ENCODE data around the gene UIMC1. TPM values are rescaled to one million over a fixed set of nuclear protein-coding genes. Genes with fewer than 3 reads are reported as not detected.

Gene UIMC1
- total RNA-seq, 1 experiment from 2014 or later: 20.7 TPM

DNA sequence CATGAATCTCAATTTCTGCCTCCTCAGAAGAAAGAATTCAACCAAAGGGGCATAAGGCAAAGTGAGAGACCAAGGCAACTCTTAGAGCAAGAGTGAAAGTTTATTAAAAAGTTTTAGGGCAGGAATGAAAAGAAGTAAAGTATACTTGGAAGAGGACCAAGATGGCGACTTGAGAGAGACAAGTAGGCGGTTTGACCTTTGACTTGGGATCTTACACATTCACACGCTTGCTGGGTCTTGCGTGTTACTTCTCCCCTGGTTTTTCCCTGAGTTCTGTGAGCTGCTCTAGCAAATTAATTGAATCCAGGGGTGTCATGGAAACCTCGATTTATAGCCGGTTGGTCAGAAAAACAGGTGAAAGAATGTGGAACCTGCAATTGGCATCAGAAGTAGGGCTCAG lies 22.9 kb upstream of the UIMC1 start:
- BruUV-seq (replicated peaks): no TSS peak
- peaks cover 16% of the 10 kb centered on the region; the same call in 1 of the 2 replicates for H3K36me3 ChIP-seq (ENCODE audit: low read depth, low read length)
- ChIA-PET CTCF (no interaction called here), POLR2A (ENCODE audit: unreplicated experiment) (no interaction called here)
- peaks cover 76% of the 10 kb centered on the region for H3K79me2 ChIP-seq (ENCODE audit: low read length)
- H3K27me3 ChIP-seq (ENCODE audit: low read length): no peaks in the 10 kb centered on the region
- H3K9me2 ChIP-seq (replicated peaks; ENCODE audit: low read length): no peaks in the 10 kb centered on the region
- H3K9me3 ChIP-seq (ENCODE audit: low read length): no peaks in the 10 kb centered on the region
- H2AFZ ChIP-seq (ENCODE audit: low read length): no peak overlapping the region
- H4K20me1 ChIP-seq (ENCODE audit: low read length): no peaks in the 10 kb centered on the region
- H3K4me3 ChIP-seq (ENCODE audit: low read length): no peak overlapping the region
- no peak overlapping the region for H3K27ac ChIP-seq (ENCODE audit: low read length)
- TF ChIP-seq, protein P1, sequence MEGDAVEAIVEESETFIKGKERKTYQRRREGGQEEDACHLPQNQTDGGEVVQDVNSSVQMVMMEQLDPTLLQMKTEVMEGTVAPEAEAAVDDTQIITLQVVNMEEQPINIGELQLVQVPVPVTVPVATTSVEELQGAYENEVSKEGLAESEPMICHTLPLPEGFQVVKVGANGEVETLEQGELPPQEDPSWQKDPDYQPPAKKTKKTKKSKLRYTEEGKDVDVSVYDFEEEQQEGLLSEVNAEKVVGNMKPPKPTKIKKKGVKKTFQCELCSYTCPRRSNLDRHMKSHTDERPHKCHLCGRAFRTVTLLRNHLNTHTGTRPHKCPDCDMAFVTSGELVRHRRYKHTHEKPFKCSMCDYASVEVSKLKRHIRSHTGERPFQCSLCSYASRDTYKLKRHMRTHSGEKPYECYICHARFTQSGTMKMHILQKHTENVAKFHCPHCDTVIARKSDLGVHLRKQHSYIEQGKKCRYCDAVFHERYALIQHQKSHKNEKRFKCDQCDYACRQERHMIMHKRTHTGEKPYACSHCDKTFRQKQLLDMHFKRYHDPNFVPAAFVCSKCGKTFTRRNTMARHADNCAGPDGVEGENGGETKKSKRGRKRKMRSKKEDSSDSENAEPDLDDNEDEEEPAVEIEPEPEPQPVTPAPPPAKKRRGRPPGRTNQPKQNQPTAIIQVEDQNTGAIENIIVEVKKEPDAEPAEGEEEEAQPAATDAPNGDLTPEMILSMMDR (conservative IDR thresholded peaks at IDR 0.05; ENCODE audit: low read depth, low read length): no peak
- no peak for TF ChIP-seq EZH2 (IDR thresholded peaks at IDR 0.05; ENCODE audit: low read length, unreplicated experiment)
- TF ChIP-seq EZH2phosphoT487 (IDR thresholded peaks at IDR 0.05; ENCODE audit: borderline replicate concordance, low read length): no peak
- H3F3A ChIP-seq (ENCODE audit: low read length, unreplicated experiment): no peaks in the 10 kb centered on the region
- intact Hi-C loops (cut with micrococcal nuclease): no loop called here
- no peak overlapping the region for H3K4me2 ChIP-seq (ENCODE audit: low read length)
- no peaks in the 10 kb centered on the region for H3K4me1 ChIP-seq (ENCODE audit: insufficient read depth, low read length)
- no peak for DNase-seq
- no peak for ATAC-seq
- H3K9ac ChIP-seq (ENCODE audit: low read length): no peak overlapping the region

DNA sequence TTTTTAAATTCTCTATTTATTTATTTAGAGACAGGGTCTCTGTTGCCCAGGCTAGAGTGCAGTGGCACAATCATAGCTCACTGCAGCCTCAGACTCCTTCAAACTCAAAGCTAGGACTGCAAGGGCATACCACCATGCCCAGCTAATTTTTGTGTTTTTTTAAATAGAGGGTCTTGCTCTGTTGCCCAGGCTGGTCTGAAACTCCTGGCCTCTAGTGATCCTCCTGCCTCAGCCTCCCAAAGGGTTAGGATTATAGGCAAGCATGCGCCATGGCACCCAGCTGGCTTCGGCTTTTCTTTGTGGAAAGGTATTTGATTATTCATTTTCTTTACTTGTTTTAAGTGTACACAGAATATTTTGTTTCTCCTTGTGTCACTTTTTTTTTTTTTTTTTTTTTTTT lies 21.1 kb upstream of the UIMC1 start:
- Histone ChIP-seq H3K4me3 (ENCODE audit: low read length) (no peak overlapping the region), H4K20me1 (ENCODE audit: low read length) (no peaks in the 10 kb centered on the region), H2AFZ (ENCODE audit: low read length) (no peak overlapping the region), H3K36me3 (ENCODE audit: low read depth, low read length) (peaks cover 16% of the 10 kb centered on the region; the same call in 1 of the 2 replicates), H3K4me2 (ENCODE audit: low read length) (no peak overlapping the region), H3K27ac (ENCODE audit: low read length) (no peak overlapping the region), H3K27me3 (ENCODE audit: low read length) (no peaks in the 10 kb centered on the region), H3K79me2 (ENCODE audit: low read length) (peaks cover 77% of the 10 kb centered on the region), H3K9me2 (replicated peaks; ENCODE audit: low read length) (no peaks in the 10 kb centered on the region), H3K9me3 (ENCODE audit: low read length) (no peaks in the 10 kb centered on the region), H3K9ac (ENCODE audit: low read length) (no peak overlapping the region), H3K4me1 (ENCODE audit: insufficient read depth, low read length) (0 out of 2 replicates have a peak, but pooled peaks cover 5% of the 10 kb centered on the region), H3F3A (ENCODE audit: low read length, unreplicated experiment) (no peaks in the 10 kb centered on the region)
- DNase-seq: no peak
- no TSS peak for BruUV-seq (replicated peaks)
- TF ChIP-seq EZH2 (IDR thresholded peaks at IDR 0.05; ENCODE audit: low read length, unreplicated experiment) (no peak), EZH2phosphoT487 (IDR thresholded peaks at IDR 0.05; ENCODE audit: borderline replicate concordance, low read length) (no peak)
- TF ChIP-seq, protein P1 (conservative IDR thresholded peaks at IDR 0.05; ENCODE audit: low read depth, low read length): no peak
- CTCF ChIA-PET: no interaction called here
- intact Hi-C loops (cut with micrococcal nuclease): no loop called here
- no peak for ATAC-seq
- POLR2A ChIA-PET (ENCODE audit: unreplicated experiment): no interaction called here

DNA sequence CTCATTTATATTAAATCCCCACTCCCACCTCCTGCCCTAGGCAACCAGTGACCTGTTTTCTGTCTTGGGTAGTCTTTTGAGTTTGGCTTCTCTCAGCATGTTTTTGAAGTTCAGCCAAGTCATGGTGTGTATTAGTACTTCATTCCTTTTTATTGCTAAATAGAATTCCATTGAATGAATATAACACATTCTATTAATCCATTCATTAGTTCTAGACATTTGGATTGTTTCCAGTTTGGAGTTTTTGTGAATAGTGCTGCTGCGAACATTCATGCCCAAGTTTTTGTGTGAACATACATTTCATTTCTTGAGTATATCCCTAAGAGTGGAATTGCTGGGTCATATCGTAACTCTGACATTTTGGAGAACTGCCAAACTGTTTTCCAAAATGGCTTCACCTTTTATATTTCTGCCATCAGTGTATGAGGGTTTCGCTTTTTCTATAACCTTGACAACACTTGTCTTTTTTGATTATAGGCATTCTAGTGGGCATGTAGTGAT lies 18.6 kb upstream of the UIMC1 start:
- ChIA-PET CTCF (no interaction called here), POLR2A (ENCODE audit: unreplicated experiment) (no interaction called here)
- no TSS peak for BruUV-seq (replicated peaks)
- Histone ChIP-seq H3K9me3 (ENCODE audit: low read length) (no peaks in the 10 kb centered on the region), H3K36me3 (ENCODE audit: low read depth, low read length) (peaks cover 16% of the 10 kb centered on the region; the same call in 1 of the 2 replicates), H3K9me2 (replicated peaks; ENCODE audit: low read length) (no peaks in the 10 kb centered on the region), H4K20me1 (ENCODE audit: low read length) (no peaks in the 10 kb centered on the region), H3K79me2 (ENCODE audit: low read length) (peaks cover 72% of the 10 kb centered on the region), H2AFZ (ENCODE audit: low read length) (no peak overlapping the region), H3K4me3 (ENCODE audit: low read length) (no peak overlapping the region), H3K4me1 (ENCODE audit: insufficient read depth, low read length) (0 out of 2 replicates have a peak, but pooled peaks cover 5% of the 10 kb centered on the region), H3K4me2 (ENCODE audit: low read length) (0 out of 2 replicates have a peak overlapping the region, but pooled peaks have one; percentile 4), H3F3A (ENCODE audit: low read length, unreplicated experiment) (no peaks in the 10 kb centered on the region), H3K9ac (ENCODE audit: low read length) (no peak overlapping the region), H3K27me3 (ENCODE audit: low read length) (no peaks in the 10 kb centered on the region), H3K27ac (ENCODE audit: low read length) (no peak overlapping the region)
- DNase-seq (no peak), ATAC-seq (no peak)
- intact Hi-C loops (cut with micrococcal nuclease): no loop called here
- no peak for TF ChIP-seq EZH2 (IDR thresholded peaks at IDR 0.05; ENCODE audit: low read length, unreplicated experiment)
- TF ChIP-seq, protein P1 (conservative IDR thresholded peaks at IDR 0.05; ENCODE audit: low read depth, low read length): no peak
- TF ChIP-seq EZH2phosphoT487 (IDR thresholded peaks at IDR 0.05; ENCODE audit: borderline replicate concordance, low read length): no peak

All from PC-3 (cell line).